NCI-H2107 (cell line): ENCODE results near the gene LRIT3.

Experiments
- DNase-seq: peaks from one replicate; lab custom pipeline; 2025; lab: John Stamatoyannopoulos, UW

LRIT3 gene

GRCh38 chr4:109910256-109910655 is 62.3 kb downstream of the LRIT3 start:
- DNase-seq = no peak

- no peak for DNase-seq
Observed at GRCh38 chr4:109912706-109913595, 65.0 kb downstream of the LRIT3 start, which contains the start of gene EGF. TSS of gene EGF (plus strand) at chr4:109912883. CDS start at chr4:109913336, 453 bp downstream.

- no peak for DNase-seq
Observed at GRCh38 chr4:109913596-109914241, 65.8 kb downstream of the LRIT3 start.

GRCh38 chr4:109914322-109914721 is 66.4 kb downstream of the LRIT3 start:
- DNase-seq = no peak

- DNase-seq = no peak
Observed at GRCh38 chr4:109915385-109916026, 67.6 kb downstream of the LRIT3 start.

- no peak for DNase-seq
Observed at GRCh38 chr4:109916027-109916409, 68.1 kb downstream of the LRIT3 start.

- no peak for DNase-seq
Observed at GRCh38 chr4:109921384-109921808, 73.5 kb downstream of the LRIT3 start.
